Spleen (tissue), 7 donors: ENCODE data around the gene PAK6.
A peak's percentile ranks its signal among the peaks of the same experiment; 100 is the strongest.

ENCODE experiments used
- CTCF ChIP-seq, 11 experiments: fragments of 200-600 bp in 7 of 11; fragments of 450-650 bp in 4 of 11; sonication (generic) in 4 of 11; IDR thresholded peaks in 8 of 11; conservative IDR thresholded peaks in 3 of 11; 1 replicate in 7 of 11; 2 replicates in 4 of 11; pipeline versions ENCODE4 v1.4.0 to v1.8.0; 2016 to 2021; ENCODE audit warnings: antibody characterized with exemption in 11 of 11, inconsistent platforms in 4 of 11, mild to moderate bottlenecking in 1 of 11
- POLR2A ChIP-seq, 3 donors: fragments of 450-650 bp; IDR thresholded peaks; one replicate each; pipeline ENCODE4 v1.5.1; 2017; ENCODE audit warnings: antibody characterized with exemption in 3 of 3, mild to moderate bottlenecking in 1 of 3
- POLR2AphosphoS5 ChIP-seq, 3 donors: sonication (generic); formaldehyde crosslinking; IDR thresholded peaks; one replicate each; pipeline ENCODE4 v1.5.1; 2017; ENCODE audit warnings: antibody characterized with exemption in 3 of 3
- donor health status: DM: no; HTN: no; CAD: no; lungs with moderate emphysema.
- donor health status: DM: no; HTN: no; CAD: no.
- donor health status: DM: no; HTN: no; CAD: no.

- TF ChIP-seq CTCF (IDR thresholded peaks at IDR 0.05 in 8 of 11, conservative IDR thresholded peaks at IDR 0.05 in 3 of 11) (no peak), POLR2A (IDR thresholded peaks at IDR 0.05) (no peak), POLR2AphosphoS5 (IDR thresholded peaks at IDR 0.05) (peak in 1 of 3 donors; percentile 71)
These were observed 74.9 kb downstream of the PAK6 start for GRCh38 chr15:40313531-40314398.
